GM20000 (cell line): ENCODE results near the gene TMEM130.

Experiments used
- DNase-seq: peaks from one replicate; pipeline ENCODE4 v3.0.0; 2012; ENCODE audit warnings: low spot score
- TF ChIP-seq, protein P1 (sequence below): IDR thresholded peaks from 2 replicates; pipeline ENCODE4 v1.5.1; 2012; ENCODE audit warnings: mild to moderate bottlenecking, control low read depth; ENCODE audit errors: extremely low read depth, missing control alignments

TMEM130 gene

GRCh38 chr7:98841179-98841997, 28.4 kb downstream of the TMEM130 start:
- TF ChIP-seq, protein P1, sequence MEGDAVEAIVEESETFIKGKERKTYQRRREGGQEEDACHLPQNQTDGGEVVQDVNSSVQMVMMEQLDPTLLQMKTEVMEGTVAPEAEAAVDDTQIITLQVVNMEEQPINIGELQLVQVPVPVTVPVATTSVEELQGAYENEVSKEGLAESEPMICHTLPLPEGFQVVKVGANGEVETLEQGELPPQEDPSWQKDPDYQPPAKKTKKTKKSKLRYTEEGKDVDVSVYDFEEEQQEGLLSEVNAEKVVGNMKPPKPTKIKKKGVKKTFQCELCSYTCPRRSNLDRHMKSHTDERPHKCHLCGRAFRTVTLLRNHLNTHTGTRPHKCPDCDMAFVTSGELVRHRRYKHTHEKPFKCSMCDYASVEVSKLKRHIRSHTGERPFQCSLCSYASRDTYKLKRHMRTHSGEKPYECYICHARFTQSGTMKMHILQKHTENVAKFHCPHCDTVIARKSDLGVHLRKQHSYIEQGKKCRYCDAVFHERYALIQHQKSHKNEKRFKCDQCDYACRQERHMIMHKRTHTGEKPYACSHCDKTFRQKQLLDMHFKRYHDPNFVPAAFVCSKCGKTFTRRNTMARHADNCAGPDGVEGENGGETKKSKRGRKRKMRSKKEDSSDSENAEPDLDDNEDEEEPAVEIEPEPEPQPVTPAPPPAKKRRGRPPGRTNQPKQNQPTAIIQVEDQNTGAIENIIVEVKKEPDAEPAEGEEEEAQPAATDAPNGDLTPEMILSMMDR, result peak; percentile 87
- peak; percentile 72 for DNase-seq

DNA sequence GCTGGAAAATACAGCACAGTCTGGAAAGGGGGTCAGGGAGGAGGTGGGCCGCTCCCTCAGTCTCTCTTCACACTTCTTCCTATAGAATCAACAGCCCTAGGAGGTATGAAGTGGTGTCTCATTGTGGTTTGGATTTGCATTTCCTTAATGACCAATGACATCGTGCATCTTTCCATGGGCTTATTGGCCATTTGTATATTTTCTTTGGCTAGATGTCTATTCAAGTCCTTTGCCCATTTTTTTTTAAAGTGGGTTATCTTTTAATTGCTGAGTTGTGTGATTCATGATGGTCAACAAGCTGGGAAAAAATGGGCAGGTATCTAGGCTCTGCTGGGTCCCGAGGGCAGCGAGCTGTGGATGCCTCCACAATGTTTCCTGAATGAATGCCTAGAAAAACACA, 29.1 kb downstream of the TMEM130 start:
- DNase-seq, result no peak
- TF ChIP-seq, protein P1, result no peak

DNA sequence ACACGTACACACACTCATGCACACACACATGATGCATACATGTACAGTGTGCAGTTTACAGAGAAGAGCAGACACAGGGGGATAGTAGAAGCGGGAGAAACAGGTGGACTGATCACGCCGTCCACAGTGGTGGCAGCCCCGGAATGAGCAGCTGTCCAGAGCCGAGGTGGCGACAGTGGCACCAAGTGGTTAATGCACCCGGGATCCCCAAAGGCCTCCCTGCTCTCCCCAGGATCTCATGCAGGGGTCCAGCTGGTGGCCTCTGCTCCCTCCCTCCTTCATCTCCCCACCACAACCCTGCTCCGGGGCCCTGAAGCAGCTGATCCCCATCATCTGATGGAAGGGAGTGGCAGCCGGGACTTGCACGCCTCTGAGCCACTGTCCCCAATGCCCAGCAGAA, 29.7 kb downstream of the TMEM130 start:
- no peak for DNase-seq
- TF ChIP-seq, protein P1, result no peak

DNA sequence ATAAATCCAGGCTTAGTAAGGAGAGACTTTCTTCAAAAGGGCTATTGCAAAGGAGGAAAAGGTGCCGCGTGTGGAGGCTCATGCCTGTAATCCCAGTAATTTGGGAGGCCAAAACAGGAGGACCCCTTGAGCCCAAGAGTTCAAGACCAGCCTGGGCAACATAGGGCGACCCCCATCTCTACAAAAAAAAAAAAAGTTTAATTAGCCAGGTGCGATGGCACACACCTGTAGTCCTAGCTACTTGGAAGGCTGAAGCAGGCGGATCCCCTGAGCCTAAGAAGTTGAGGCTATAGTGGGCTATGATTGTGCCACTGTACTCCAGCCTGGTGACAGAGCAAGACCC, 32.2 kb downstream of the TMEM130 start:
- no peak for DNase-seq
- TF ChIP-seq, protein P1, result no peak

DNA sequence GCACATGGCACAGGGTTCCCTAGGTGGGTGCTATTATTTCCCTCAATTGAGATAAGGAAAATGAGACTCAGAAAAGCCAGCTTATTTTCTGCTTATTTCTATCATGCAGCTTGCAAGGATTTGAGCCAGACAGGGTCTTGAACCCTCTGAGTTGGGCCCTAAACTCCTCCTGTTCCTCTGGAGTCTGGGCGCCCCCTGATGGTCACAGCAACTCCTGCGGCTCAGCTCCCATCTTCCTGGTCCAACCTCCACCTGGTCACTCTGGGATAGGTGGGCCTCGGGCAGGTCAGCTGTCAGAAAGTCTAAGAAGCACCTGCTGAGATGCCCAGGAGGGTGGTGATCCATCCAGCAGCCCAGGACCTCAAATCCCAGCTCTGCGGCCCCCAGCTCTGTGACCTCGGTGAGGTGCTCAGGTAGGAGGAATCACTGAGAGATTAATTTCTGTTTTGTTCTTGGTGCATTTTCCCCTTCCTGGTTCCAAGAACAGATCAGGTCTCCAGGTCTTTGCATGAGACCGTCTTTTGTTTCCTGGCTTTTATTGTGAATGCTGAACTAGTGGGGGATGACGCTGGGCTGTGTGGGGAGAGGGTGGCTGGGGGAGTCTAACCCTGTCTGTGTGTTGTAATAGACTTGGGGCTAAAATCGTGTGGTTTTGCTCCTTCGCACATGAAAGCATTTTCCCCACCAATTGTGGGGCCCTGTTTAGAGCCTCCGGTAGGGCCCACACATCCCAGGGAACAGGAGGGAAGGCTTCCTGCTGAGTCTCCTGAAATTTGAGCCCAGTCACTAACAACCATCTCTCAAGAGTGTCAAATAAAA, 32.8 kb downstream of the TMEM130 start:
- DNase-seq, result peak; percentile 49
- TF ChIP-seq, protein P1, result peak; percentile 64

DNA sequence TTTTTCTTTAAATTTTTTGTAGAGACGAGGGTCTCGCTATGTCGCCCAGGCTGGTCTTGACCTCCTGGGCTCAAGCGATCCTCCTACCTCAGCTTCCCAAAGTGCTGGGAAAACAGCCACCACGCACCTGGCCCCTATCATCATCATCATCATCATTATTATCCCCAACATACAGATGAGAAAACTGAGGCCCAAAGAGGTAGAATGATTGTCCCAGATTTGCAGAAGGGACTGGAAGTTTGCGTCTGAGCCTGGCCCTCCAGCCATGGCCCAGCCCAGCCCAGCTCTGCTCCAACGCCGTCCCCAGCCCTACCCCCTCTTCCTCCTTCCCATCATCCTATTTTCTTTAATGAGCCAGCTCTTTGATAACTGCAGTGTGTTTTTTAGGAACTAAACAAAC, 34.9 kb downstream of the TMEM130 start:
- TF ChIP-seq, protein P1, result no peak
- DNase-seq, result no peak

DNA sequence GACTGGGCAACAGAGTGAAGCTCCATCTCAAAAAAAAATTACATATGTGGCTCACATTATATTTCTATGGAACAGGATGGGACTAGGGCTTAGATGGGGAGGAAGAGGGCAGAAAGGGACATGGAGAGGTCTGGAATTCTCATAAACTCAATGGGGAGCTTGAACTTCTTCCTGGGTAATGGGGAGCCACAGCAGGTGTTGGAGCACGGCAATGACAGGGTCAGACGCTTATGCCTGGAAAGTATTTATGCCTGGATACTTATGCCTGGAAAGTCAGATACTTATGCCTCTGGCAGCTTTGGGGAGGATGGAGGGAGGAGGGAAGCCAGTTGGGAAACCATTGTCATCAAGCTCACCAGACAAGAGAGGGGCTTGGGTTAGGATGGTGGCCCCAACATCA, 36.8 kb downstream of the TMEM130 start:
- DNase-seq, result no peak
- TF ChIP-seq, protein P1, result no peak
